Endothelial cell (in vitro differentiated cells): ENCODE measurements around the gene MVB12A. TPM values are rescaled to one million over a fixed set of nuclear protein-coding genes. Genes with fewer than 3 reads are reported as not detected.

ENCODE experiments used
- DNase-seq: peaks from one replicate; pipeline ENCODE4 v3.0.0; 2021; ENCODE audit warnings: low spot score
- H3K27ac Mint-ChIP-seq: one replicate; pipeline ENCODE4 v1.8.0; 2021; ENCODE audit warnings: mixed read lengths, inconsistent platforms; ENCODE audit not compliant: unreplicated experiment
- H3K27me3 Mint-ChIP-seq: one replicate; pipeline ENCODE4 v1.8.0; 2021; ENCODE audit warnings: mild to moderate bottlenecking, moderate library complexity, mixed read lengths, inconsistent platforms; ENCODE audit not compliant: unreplicated experiment
- H3K36me3 Mint-ChIP-seq: one replicate; pipeline ENCODE4 v1.8.0; 2021; ENCODE audit warnings: mild to moderate bottlenecking, low read depth, mixed read lengths, inconsistent platforms; ENCODE audit not compliant: unreplicated experiment
- H3K4me1 Mint-ChIP-seq: one replicate; pipeline ENCODE4 v1.8.0; 2021; ENCODE audit warnings: mild to moderate bottlenecking, mixed read lengths, inconsistent platforms; ENCODE audit not compliant: unreplicated experiment
- H3K4me3 Mint-ChIP-seq: one replicate; pipeline ENCODE4 v1.8.0; 2021; ENCODE audit warnings: mild to moderate bottlenecking, mixed read lengths, inconsistent platforms; ENCODE audit not compliant: unreplicated experiment
- H3K9me3 Mint-ChIP-seq: one replicate; pipeline ENCODE4 v1.8.0; 2021; ENCODE audit warnings: mixed read lengths, inconsistent platforms; ENCODE audit not compliant: unreplicated experiment
- total RNA-seq: library from RNA; stranded (reverse); fragmentation: NEBNext Ultra II Directional; extraction: Animal tissue kit (Norgen Biotek cat#: 25700); gene quantifications from one replicate; pipeline ENCODE4 v1.2.1, GENCODE V29; 2021; ENCODE audit not compliant: unreplicated experiment
- TF ChIP-seq, protein P1 (sequence below): fragments of 200-600 bp; sonication (generic); IDR thresholded peaks from one replicate; pipeline ENCODE4 v1.5.0; 2021; ENCODE audit warnings: antibody characterized with exemption; ENCODE audit not compliant: unreplicated experiment

The MVB12A gene
- total RNA-seq, 1 donor from 2014 or later: 107 TPM

DNA sequence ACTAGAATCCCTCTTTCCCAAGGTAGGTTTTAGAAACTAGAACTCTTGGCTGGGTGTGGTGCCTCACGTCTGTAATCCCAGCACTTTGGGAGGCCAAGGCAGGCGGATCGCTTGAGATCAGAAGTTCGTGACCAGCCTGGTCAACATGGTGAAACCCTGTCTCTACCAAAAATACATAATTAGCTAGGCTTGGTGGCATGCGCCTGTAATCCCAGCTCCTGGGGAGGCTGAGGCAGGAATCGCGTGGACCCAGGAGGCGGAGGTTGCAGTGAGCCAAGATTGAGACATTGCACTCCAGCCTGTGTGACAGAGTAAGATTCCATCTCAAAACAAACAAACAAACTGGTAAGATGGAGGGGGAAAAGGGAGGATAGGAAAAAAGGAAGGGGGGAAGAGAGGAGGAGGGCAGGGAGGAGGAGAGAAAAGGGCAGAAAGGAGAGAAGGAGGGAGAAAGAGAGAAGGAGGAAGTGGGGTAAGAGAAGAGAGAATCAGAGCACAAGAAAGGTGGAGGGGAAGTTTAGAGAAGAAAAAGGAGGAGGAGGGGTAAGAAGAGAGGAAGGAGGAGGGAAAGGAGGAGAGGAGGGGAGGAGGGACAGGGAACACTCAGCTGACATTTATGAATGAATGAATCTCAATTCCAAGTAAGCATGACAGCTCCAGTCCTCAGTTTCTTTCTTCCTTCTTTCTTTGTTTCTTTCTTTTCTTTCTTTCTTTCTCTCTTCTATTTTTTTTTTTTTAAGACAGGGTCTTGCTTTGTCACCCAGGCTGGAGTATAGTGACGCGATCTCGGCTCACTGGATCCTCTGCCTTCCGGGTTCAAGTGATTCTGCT is 47.8 kb downstream of the MVB12A start:
- TF ChIP-seq, protein P1, sequence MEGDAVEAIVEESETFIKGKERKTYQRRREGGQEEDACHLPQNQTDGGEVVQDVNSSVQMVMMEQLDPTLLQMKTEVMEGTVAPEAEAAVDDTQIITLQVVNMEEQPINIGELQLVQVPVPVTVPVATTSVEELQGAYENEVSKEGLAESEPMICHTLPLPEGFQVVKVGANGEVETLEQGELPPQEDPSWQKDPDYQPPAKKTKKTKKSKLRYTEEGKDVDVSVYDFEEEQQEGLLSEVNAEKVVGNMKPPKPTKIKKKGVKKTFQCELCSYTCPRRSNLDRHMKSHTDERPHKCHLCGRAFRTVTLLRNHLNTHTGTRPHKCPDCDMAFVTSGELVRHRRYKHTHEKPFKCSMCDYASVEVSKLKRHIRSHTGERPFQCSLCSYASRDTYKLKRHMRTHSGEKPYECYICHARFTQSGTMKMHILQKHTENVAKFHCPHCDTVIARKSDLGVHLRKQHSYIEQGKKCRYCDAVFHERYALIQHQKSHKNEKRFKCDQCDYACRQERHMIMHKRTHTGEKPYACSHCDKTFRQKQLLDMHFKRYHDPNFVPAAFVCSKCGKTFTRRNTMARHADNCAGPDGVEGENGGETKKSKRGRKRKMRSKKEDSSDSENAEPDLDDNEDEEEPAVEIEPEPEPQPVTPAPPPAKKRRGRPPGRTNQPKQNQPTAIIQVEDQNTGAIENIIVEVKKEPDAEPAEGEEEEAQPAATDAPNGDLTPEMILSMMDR: no peak
- peaks cover 27% of the 10 kb centered on the region for H3K4me1 Mint-ChIP-seq

DNA sequence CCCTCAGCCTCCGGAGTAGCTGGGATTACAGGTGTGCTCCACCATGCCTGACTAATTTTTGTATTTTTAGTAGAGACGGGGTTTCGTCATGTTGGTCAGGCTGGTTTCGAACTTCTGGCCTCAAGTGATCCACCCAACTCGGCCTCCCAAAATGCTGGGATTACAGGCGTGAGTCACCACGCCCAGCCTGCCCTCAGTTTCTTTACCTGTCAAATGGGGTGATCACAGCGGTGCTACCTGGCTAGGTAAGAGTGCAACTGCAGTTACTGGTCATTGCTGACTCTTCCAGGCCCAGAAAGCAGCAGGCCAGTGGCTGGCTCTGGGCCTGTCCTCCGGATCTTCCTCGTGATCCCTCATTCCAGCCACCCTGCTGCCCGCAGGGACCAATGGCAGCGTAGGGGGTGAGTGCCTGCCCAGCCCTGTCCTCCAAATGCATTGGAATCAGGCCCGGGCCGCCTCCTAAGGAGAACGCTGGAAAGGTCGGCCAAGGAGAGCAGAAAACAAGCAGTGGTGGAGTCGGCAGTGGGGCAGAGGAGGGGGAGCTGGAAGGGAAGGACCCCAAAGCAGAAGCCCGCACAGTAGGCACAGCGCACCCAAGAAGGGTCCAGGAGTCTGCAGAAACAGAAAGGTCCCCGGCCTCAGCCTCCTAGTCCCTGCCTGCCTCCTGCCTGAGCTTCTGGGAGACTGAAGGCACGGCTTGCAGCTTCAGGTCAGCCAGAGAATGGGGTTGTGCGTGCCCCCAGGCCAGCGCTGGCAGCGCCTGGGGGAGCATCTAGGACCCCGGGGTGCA is 48.6 kb downstream of the MVB12A start:
- no peaks in the 10 kb centered on the region for H3K9me3 Mint-ChIP-seq
- H3K4me3 Mint-ChIP-seq: peak overlapping the region; percentile 97
- H3K36me3 Mint-ChIP-seq: no peaks in the 10 kb centered on the region
- H3K27ac Mint-ChIP-seq: peak overlapping the region; percentile 91
- no peak for DNase-seq
- TF ChIP-seq, protein P1: no peak
- H3K27me3 Mint-ChIP-seq: peaks cover 9% of the 10 kb centered on the region
- peaks cover 27% of the 10 kb centered on the region for H3K4me1 Mint-ChIP-seq

More for the DNA sequence above, 47.8 kb downstream of the MVB12A start:
- DNase-seq: no peak
- no peak overlapping the region for H3K27ac Mint-ChIP-seq
- peaks cover 9% of the 10 kb centered on the region for H3K27me3 Mint-ChIP-seq
- H3K4me3 Mint-ChIP-seq: no peak overlapping the region
- H3K36me3 Mint-ChIP-seq: no peaks in the 10 kb centered on the region
- no peaks in the 10 kb centered on the region for H3K9me3 Mint-ChIP-seq

DNA sequence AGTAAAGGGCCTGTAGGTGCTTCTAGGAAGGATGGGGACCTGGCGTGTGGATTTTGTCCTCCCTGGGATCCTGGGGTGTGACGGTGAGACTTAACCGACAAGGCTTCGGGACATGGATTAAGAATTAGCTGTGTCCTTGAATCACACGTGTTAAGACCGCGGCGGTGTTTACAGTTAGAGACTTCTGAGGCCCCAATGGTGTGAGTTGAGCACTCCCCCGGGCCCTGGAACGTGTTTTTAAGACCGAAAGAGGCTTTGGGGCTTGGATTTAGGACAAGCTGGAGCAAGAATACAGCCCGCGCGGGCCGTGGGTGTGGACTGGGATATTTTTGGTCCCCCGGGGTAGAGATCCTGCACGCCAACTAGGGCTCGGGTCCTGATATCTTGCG is 49.2 kb downstream of the MVB12A start:
- Mint-ChIP-seq H3K4me3 (peak overlapping the region; percentile 97), H3K27me3 (peaks cover 7% of the 10 kb centered on the region), H3K9me3 (no peaks in the 10 kb centered on the region), H3K36me3 (no peaks in the 10 kb centered on the region), H3K27ac (peak overlapping the region; percentile 91), H3K4me1 (peaks cover 27% of the 10 kb centered on the region)
- DNase-seq: peak; percentile 19
- TF ChIP-seq, protein P1: no peak

DNA sequence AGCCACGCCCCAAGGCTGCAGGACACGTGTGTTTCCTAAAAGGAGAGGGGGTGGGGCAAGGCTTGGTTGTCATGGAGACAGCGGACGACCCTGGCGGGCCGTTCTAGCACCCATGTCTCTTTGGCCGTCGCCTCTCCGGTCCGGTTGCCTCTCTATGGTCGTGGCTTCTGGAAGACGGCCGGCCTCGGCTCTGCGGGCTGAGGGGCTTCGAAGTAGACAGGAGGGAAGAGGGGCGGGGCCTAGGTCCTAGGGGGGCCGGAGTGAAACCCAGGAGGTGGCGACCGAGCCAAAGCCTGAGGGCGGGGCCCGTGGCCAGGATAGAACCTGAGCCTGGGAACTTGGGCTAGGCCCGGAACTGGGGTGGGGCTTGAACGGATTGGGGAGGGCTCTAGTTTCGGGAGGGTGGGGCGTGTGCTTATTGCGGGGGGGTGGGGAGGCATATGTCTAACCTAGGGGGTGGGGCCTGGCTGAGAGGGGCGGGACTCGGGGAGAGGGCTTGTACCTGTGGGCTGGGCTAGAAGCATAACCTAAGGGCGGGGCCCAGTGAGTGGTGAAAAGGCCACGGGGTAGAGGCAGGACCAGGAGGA is 49.7 kb downstream of the MVB12A start:
- peaks cover 7% of the 10 kb centered on the region for H3K27me3 Mint-ChIP-seq

More for the DNA sequence above, 49.7 kb downstream of the MVB12A start:
- Mint-ChIP-seq H3K4me3 (peak overlapping the region; percentile 97), H3K9me3 (no peaks in the 10 kb centered on the region), H3K36me3 (no peaks in the 10 kb centered on the region), H3K27ac (peak overlapping the region; percentile 91), H3K4me1 (peaks cover 27% of the 10 kb centered on the region)
- DNase-seq: peak; percentile 89
- TF ChIP-seq, protein P1: no peak
